H9 (cell line): ENCODE measurements around the gene L3MBTL4. TPM values are rescaled to one million over a fixed set of nuclear protein-coding genes. Genes with fewer than 3 reads are reported as not detected.

Experiments
- DNase-seq: peaks from one replicate; pipeline ENCODE4 v3.0.0-alpha.2; 2017
- H2AFZ ChIP-seq: one replicate; pipeline ENCODE4 v1.6.1; 2013; ENCODE audit warnings: mild to moderate bottlenecking, low read length, control low read depth, moderate library complexity
- H2AK5ac ChIP-seq: 2 replicates; pipeline ENCODE4 v1.6.1; 2013; ENCODE audit warnings: low read length, control low read depth, mixed read lengths; ENCODE audit not compliant: insufficient read length
- H2BK120ac ChIP-seq: one replicate; pipeline ENCODE4 v1.6.1; 2013; ENCODE audit warnings: low read depth, mild to moderate bottlenecking, low read length, control low read depth, inconsistent platforms; ENCODE audit not compliant: poor library complexity, severe bottlenecking
- H2BK12ac ChIP-seq: 2 replicates; pipeline ENCODE4 v1.6.1; 2013; ENCODE audit warnings: low read length, control low read depth, mixed read lengths, low read depth; ENCODE audit not compliant: insufficient read length
- H2BK15ac ChIP-seq: 2 replicates; pipeline ENCODE4 v1.6.1; 2013; ENCODE audit warnings: low read depth, low read length, control low read depth
- H2BK20ac ChIP-seq: one replicate; pipeline ENCODE4 v1.6.1; 2013; ENCODE audit warnings: low read depth, mild to moderate bottlenecking, low read length, control low read depth, inconsistent platforms; ENCODE audit not compliant: poor library complexity, severe bottlenecking
- H2BK5ac ChIP-seq: 2 replicates; pipeline ENCODE4 v1.6.1; 2013; ENCODE audit warnings: low read length, control low read depth, mixed read lengths; ENCODE audit not compliant: insufficient read length
- H3K14ac ChIP-seq: 2 replicates; pipeline ENCODE4 v1.6.1; 2013; ENCODE audit warnings: low read length, control low read depth; ENCODE audit not compliant: insufficient read depth
- H3K18ac ChIP-seq: 2 replicates; pipeline ENCODE4 v1.6.1; 2013; ENCODE audit warnings: low read depth, mild to moderate bottlenecking, mixed read lengths, low read length, control low read depth; ENCODE audit not compliant: insufficient read length
- H3K23ac ChIP-seq: 2 replicates; pipeline ENCODE4 v1.6.1; 2013; ENCODE audit warnings: low read length, control low read depth, mixed read lengths, low read depth; ENCODE audit not compliant: insufficient read length
- H3K23me2 ChIP-seq: 2 replicates; pipeline ENCODE4 v1.6.1; 2013; ENCODE audit warnings: low read depth, mild to moderate bottlenecking, mixed read lengths, low read length, control low read depth; ENCODE audit not compliant: insufficient read length, poor library complexity, severe bottlenecking
- H3K27ac ChIP-seq: 2 replicates; pipeline ENCODE4 v1.5.1; 2013; ENCODE audit warnings: low read length, control low read depth, mixed read lengths, low read depth; ENCODE audit not compliant: insufficient read length
- H3K27me3 ChIP-seq: 2 replicates; pipeline ENCODE4 v1.6.1; 2013; ENCODE audit warnings: low read length, control low read depth, inconsistent platforms; ENCODE audit not compliant: insufficient read depth
- H3K4ac ChIP-seq: 2 replicates; pipeline ENCODE4 v1.6.1; 2013; ENCODE audit warnings: low read depth, mild to moderate bottlenecking, control low read depth, inconsistent platforms, low read length, moderate library complexity
- H3K4me1 ChIP-seq: 2 replicates; pipeline ENCODE4 v1.6.1; 2013; ENCODE audit warnings: low read length, control low read depth, inconsistent platforms; ENCODE audit not compliant: insufficient read depth
- H3K4me2 ChIP-seq: 2 replicates; pipeline ENCODE4 v1.6.1; 2013; ENCODE audit warnings: low read length, control low read depth, mixed read lengths; ENCODE audit not compliant: insufficient read length, insufficient read depth
- H3K56ac ChIP-seq: 2 replicates; pipeline ENCODE4 v1.6.1; 2013; ENCODE audit warnings: low read depth, mild to moderate bottlenecking, mixed read lengths, low read length, control low read depth; ENCODE audit not compliant: insufficient read length
- H3K79me1 ChIP-seq: 2 replicates; pipeline ENCODE4 v1.6.1; 2013; ENCODE audit warnings: low read depth, mild to moderate bottlenecking, moderate library complexity, low read length, control low read depth, inconsistent platforms; ENCODE audit not compliant: insufficient read depth, poor library complexity, severe bottlenecking
- H3K79me2 ChIP-seq: 2 replicates; pipeline ENCODE4 v1.6.1; 2013; ENCODE audit warnings: low read length, control low read depth, inconsistent platforms; ENCODE audit not compliant: insufficient read depth
- H3K9ac ChIP-seq: 2 replicates; pipeline ENCODE4 v1.6.1; 2013; ENCODE audit warnings: low read length, control low read depth, mixed read lengths; ENCODE audit not compliant: insufficient read length; ENCODE audit errors: extremely low read depth
- H3K9me3 ChIP-seq: one replicate; pipeline ENCODE4 v1.6.1; 2013; ENCODE audit warnings: low read depth, low read length, inconsistent platforms; ENCODE audit not compliant: control insufficient read depth
- H3T11ph ChIP-seq: one replicate; pipeline ENCODE4 v1.6.1; 2013; ENCODE audit warnings: mild to moderate bottlenecking, low read length, control low read depth, inconsistent platforms
- H4K20me1 ChIP-seq: one replicate; pipeline ENCODE4 v1.6.1; 2013; ENCODE audit not compliant: control insufficient read depth, insufficient read length, insufficient read depth
- H4K5ac ChIP-seq: 2 replicates; pipeline ENCODE4 v1.6.1; 2013; ENCODE audit warnings: low read depth, mild to moderate bottlenecking, mixed read lengths, low read length, control low read depth; ENCODE audit not compliant: insufficient read length
- H4K8ac ChIP-seq: replicated peaks from 2 replicates; pipeline ENCODE4 v1.6.1; 2013; ENCODE audit warnings: low read length, control low read depth, mixed read lengths, low read depth; ENCODE audit not compliant: insufficient read length
- H4K91ac ChIP-seq: 2 replicates; pipeline ENCODE4 v1.6.1; 2013; ENCODE audit warnings: low read depth, mild to moderate bottlenecking, moderate library complexity, mixed read lengths, low read length, control low read depth; ENCODE audit not compliant: insufficient read length
- H3K27ac Mint-ChIP-seq, 3 experiments: 2 replicates in 2 of 3; 3 replicates in 1 of 3; pipeline ENCODE4 v1.8.0; 2020 to 2021; ENCODE audit warnings: mixed read lengths in 3 of 3, mild to moderate bottlenecking in 1 of 3, moderate library complexity in 1 of 3
- H3K27me3 Mint-ChIP-seq: 2 replicates; pipeline ENCODE4 v1.8.0; 2021; ENCODE audit warnings: low read depth, mild to moderate bottlenecking, moderate library complexity, mixed read lengths
- H3K36me3 Mint-ChIP-seq, 3 experiments: 2 replicates in 2 of 3; 3 replicates in 1 of 3; pipeline ENCODE4 v1.8.0; 2020 to 2021; ENCODE audit warnings: low read depth in 3 of 3, mixed read lengths in 3 of 3; ENCODE audit not compliant: insufficient read depth in 1 of 3
- H3K4me1 Mint-ChIP-seq, 2 experiments: 2 replicates each; pipeline ENCODE4 v1.8.0; 2020; ENCODE audit warnings: mixed read lengths in 2 of 2
- H3K4me3 Mint-ChIP-seq, 2 experiments: 2 replicates in 1 of 2; 3 replicates in 1 of 2; pipeline ENCODE4 v1.8.0; 2020 to 2021; ENCODE audit warnings: mild to moderate bottlenecking in 2 of 2, mixed read lengths in 2 of 2, moderate library complexity in 1 of 2
- H3K9me3 Mint-ChIP-seq, 2 experiments: 2 replicates in 1 of 2; 3 replicates in 1 of 2; pipeline ENCODE4 v1.8.0; 2020; ENCODE audit warnings: mild to moderate bottlenecking in 2 of 2, mixed read lengths in 2 of 2, moderate library complexity in 1 of 2
- CTCF ChIP-seq: fragments of 200-600 bp; sonication (generic); conservative IDR thresholded peaks from 3 replicates; pipeline ENCODE4 v1.8.0; 2021; ENCODE audit warnings: antibody characterized with exemption, mild to moderate bottlenecking
- WGBS: extraction: QIAGEN DNeasy Blood & Tissue Kit; methylation state at CpG from one replicate; pipeline ENCODE4 v1.1.7; 2013; ENCODE audit warnings: missing lambda C conversion rate, low lambda C conversion rate, mixed read lengths; ENCODE audit not compliant: insufficient read length; ENCODE audit errors: extremely low coverage; 5-methylcytosine and 5-hydroxymethylcytosine counted together
- total RNA-seq: library from RNA; stranded (reverse); gene quantifications from 2 replicates; pipeline ENCODE4 v1.2.1, GENCODE V29; 2021

The L3MBTL4 gene
- total RNA-seq, 1 experiment from 2014 or later = 1.9 TPM

DNA sequence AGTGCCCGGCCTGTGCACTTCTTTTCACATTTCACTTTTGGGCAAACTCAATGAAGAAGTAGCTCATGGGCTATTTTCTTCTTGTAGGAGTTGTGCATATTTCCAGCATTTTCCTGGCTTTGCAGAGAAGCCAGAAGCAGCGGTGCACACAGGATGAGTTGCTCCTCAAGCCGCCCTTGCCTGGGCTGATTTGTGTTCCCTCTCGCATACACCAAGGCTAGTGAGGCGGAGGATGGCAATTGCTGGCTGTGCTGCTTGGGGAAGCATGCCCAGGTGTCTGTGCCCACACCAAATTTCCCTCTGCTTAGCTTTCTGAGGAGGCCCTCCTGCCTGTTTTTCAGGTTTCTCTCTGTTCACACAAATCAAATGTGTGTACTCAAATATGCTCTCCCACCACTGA lies 434.0 kb downstream of the L3MBTL4 start:
- Histone ChIP-seq H3K4me2 (no peak overlapping the region), H3K79me1 (no peaks in the 10 kb centered on the region), H3K27me3 (no peaks in the 10 kb centered on the region), H3K56ac (no peak overlapping the region), H3K14ac (no peak overlapping the region), H3K9ac (no peak overlapping the region), H2AK5ac (no peak overlapping the region), H2BK120ac (no peak overlapping the region), H2BK12ac (no peak overlapping the region), H2BK5ac (no peak overlapping the region), H4K8ac (no peak overlapping the region), H3K23me2 (no peaks in the 10 kb centered on the region), H2BK15ac (no peak overlapping the region), H3K4me1 (peaks cover 5% of the 10 kb centered on the region), H3K4ac (no peak overlapping the region), H4K5ac (no peak overlapping the region), H2BK20ac (no peak overlapping the region), H4K91ac (no peak overlapping the region), H3K27ac (no peak overlapping the region), H3K9me3 (no peaks in the 10 kb centered on the region), H3K79me2 (no peaks in the 10 kb centered on the region), H2AFZ (no peak overlapping the region), H3K18ac (no peak overlapping the region), H4K20me1 (no peaks in the 10 kb centered on the region), H3K23ac (no peak overlapping the region), H3T11ph (no peak overlapping the region)
- no peak for TF ChIP-seq CTCF
- Mint-ChIP-seq H3K9me3 (no peaks in the 10 kb centered on the region), H3K4me3 (no peak overlapping the region; a peak in 1 of 5 replicates), H3K27ac (peak overlapping the region in 1 of 3 experiments; percentile 17; a peak in 1 of 7 replicates), H3K4me1 (peaks cover 21 to 23% of the 10 kb centered on the region in 2 experiments), H3K27me3 (no peaks in the 10 kb centered on the region), H3K36me3 (no peaks in the 10 kb centered on the region)
- no CpG with 5 or more reads among the region's 5 CpGs for WGBS
- peak; percentile 20 for DNase-seq
